HG03064 (cell line): ENCODE results near the gene PPP2R1A.

ENCODE experiments used
- ATAC-seq: cut with Tn5 transposase; IDR thresholded peaks from one replicate; pipeline ENCODE4 v1.9.1; 2021; ENCODE audit warnings: low read depth; ENCODE audit not compliant: unreplicated experiment

PPP2R1A gene

GRCh38 chr19:52189735-52190486 lies at the start of gene PPP2R1A:
Gene PPP2R1A (plus strand): TSS chr19:52190052. CDS start chr19:52190097, 45 bp downstream.
- peak; percentile 84 for ATAC-seq

DNA sequence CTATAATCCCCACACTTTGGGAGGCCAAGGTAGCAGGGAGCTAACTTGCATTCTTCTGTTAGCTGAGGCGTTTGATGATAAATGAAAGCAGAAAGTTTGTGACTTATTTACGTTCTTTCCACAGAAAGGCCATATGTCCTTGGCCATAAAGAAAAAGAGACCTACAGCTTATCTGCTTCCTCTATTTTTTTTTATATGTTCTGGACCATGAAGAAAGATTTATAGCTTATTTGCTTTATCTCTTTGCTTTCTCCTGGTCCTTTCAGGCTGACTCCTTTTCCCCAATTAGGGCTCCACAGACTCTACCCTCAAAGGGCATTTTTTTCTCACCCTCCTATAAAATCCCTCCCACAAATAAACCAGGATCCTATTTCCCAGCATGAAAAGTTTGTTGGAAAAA lies 48.6 kb upstream of the PPP2R1A start:
- no peak for ATAC-seq

GRCh38 chr19:52142001-52142595 lies 47.8 kb upstream of the PPP2R1A start:
- no peak for ATAC-seq

DNA sequence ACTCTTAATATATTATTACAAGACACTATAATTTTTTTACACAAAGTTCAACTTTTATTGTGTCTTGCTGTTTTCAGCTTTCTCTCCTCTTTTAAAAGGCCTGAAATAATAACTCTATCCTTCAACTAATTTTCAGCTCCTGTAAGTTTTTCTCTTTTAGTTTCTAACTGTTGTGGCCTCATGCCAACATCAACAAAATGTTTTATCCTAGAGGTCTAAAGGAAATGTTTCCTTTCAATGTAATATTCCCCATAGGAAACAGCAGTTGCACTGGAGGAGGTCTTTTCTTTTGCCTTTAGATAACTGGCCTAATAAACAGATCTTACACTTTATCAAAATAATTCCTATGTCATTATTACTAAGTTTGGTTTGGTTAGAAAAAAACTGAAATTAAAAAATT lies 41.6 kb upstream of the PPP2R1A start:
- ATAC-seq: no peak

GRCh38 chr19:52155596-52156359 lies 34.1 kb upstream of the PPP2R1A start:
- ATAC-seq: no peak

DNA sequence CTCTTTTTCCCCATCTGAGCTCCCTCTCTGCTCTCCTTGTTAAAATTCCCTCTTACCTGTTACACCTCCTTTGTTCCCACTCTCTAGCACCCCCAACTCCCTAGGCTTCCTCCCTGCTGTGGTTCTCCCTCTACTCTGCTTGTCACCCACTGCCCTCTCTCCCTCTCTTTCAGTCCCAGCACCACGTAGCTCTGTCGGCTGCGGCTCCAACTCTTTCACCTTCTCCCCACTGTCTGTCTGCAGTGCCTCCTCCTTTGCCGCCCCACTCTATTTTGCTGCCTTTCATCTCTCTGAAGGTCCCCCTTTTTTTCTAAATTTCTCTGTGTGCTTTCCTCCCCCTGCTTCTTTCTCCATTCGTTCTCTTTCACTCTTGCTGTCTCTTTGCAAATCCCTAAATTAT lies 19.5 kb upstream of the PPP2R1A start:
- ATAC-seq: no peak

- ATAC-seq: no peak
Measured at GRCh38 chr19:52170863-52171320, 19.0 kb upstream of the PPP2R1A start.

- ATAC-seq: no peak
Measured at GRCh38 chr19:52171321-52172169, 18.3 kb upstream of the PPP2R1A start, which contains the start of gene ZNF836. Gene ZNF836 (minus strand): TSS chr19:52171621. CDS start chr19:52168072, 3,549 bp downstream.

- no peak for ATAC-seq
Measured at GRCh38 chr19:52172347-52172746, 17.5 kb upstream of the PPP2R1A start.

GRCh38 chr19:52176574-52176973 lies 13.3 kb upstream of the PPP2R1A start:
- ATAC-seq: no peak

DNA sequence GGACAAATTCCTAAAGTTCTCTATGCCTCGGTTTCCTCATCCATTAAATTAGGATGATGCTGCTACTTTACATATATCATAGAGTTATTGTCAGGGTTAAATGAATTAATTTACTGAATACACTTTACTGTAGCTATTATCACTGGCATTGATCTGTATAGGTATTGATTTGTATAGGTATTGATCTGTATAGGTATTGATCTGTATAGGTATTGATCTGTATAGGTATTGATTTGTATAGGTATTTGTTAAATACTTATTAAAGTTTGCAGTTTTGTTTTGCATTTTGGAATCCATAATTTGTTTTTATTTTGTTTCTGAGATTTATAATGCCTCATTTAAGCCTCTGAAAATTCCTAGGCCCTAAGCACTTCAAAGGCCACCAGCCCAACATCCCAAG lies 2.4 kb upstream of the PPP2R1A start:
- ATAC-seq: no peak

DNA sequence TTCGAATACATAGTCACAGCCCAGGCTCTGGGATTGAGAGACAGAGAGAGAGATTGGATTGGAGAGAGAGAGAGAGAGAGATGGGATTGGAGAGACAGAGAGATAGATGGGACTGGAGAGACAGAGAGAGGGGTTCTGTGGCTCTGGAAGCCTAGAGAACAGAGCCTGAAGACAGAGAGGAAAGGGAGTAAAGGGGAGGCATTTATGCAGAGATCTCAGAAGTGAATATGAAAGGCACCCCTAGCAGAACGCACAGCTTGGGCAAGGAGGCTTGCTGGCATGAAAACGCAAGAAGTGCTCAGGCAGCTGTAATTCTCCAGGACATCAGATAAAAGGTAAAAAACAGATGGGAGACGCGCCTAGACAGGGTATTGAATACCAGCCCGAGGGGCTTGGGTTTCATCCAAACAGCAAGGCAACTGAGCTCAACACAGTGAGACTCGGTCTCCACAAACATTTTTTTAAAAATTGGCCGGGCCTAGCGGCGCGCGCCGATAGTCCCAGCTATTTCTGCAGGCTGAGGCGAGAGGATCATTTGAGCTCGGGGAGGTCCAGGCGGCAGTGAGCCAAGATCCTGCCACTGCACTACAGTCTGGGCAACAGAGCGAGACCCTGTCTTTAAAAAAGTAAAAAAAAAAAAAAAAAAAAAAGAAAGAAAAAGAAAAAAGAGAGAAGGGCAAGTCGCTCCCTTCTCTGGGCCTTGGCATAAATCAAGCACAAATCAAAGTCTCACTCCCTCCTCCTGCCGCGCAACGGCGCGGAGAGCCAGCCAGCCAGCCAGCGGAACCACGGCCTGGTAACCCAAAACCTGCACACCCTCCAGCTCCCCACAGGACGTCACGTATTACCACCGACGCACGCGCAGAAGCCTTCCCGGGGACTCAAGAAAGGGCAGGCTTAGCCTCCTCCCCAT lies 774 bp upstream of the PPP2R1A start:
- no peak for ATAC-seq

GRCh38 chr19:52190487-52191293 lies 838 bp downstream of the PPP2R1A start:
- no peak for ATAC-seq

DNA sequence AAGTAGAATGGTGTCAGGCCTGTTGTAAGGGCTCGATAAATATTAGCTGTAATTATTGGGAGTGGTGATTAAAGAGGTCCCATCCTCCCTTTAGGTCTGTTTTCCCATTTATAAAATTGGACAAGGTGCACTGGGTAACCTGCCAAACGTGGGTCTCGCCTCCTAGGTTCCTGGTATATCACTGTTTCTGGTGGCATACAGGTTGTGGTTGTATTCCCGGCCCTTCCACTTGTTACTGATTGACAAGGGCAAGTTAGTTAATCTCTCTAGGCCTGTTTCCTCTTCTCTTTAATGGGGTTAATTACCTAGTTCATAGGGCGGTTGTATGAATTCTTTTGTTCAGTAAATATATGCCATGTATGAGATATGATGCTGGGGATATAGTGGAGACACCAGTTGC lies 1.5 kb downstream of the PPP2R1A start:
- ATAC-seq: no peak

GRCh38 chr19:52191951-52192350 lies 2.1 kb downstream of the PPP2R1A start:
- no peak for ATAC-seq

DNA sequence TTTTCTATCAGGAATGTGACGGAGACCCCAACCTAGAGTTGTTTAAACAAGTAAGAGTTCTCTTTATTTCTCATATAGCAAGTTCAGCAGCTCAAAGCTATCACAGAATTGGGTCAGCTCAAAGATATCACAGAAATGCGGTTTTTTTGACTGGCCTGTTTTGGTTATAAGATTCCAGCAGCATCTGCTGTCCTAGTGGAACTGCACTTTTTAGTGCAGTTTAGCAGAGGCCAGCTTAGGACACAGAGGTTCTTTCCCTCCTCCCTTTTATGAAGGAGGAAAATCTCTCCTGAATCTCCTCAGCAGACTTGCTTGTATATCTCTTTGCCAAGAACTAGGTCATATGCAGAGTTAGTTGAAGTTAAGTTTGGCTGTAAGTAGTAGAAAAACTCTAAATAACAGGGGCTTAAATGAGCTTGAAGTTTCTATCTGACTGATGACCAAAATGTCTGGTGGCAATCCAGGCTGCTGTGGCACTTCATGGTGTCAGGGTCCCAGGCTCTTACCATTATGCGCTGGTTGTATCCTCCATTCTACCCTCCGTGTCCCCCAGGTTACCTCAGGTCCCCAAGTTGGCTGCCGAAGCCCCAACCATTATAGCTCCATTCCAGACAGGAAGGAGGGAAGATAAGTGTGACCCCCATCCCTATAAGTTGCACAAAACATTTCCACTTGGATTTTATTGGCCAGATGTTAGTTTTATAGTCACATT lies 6.6 kb downstream of the PPP2R1A start:
- ATAC-seq: no peak

DNA sequence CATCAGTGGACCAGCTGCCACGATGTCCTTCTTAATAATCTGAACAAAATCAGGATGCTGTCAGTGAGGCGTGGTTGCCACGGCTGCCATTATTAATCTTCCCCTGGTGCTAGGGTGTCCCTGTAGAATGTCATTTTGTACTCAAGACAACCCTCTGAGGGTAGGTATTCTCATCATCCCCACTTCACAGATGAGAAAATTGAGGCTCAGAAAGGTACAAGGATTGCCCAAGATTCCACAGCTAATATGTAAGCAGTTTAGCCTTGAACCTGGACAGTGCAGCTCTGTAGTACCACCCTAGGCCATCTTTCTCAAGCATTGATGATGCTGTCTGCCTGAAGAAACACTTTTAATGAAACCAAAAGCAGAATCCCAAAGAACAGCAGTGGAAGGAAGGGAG lies 8.1 kb downstream of the PPP2R1A start:
- ATAC-seq: no peak

DNA sequence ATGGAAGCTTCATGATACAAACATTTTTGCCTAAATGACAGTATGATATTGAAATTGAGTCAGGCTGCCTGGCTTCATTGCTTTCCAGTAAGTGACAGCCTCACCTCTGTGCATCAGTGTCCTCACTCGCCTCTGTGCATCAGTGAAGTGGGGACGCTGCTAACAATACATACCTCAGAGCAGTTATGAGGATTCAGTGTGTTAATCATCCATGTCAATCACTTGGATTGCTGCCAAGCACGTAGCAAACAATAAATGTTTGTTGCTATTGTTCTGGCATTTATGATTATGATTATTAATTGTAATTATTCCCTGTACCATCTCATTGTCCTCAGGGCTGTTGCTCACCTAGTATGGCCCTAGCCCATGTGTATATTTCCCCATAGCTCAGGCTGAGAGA lies 8.8 kb downstream of the PPP2R1A start:
- ATAC-seq: no peak
